ENCODE data around the gene CARNS1.

DNA sequence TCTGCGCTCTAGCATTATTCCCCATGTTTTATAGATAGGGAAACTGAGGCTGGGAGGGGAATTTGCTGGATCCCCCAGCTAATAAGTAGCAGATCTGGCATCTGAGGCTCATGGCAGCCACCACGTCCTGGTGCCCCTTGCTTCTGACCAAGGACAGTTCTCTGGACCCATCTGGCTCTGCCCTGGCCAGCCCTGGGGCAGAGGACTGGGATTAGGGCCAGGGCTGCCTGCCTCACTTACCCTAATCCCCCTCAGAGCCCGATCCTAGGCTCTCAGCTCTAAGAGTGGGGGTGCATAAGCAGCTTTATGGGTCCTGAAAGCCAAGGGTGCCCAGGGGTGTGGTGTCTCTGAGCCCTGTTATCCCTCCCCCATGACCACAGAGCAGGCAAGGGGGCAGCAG, 39.6 kb downstream of the CARNS1 start, which contains the start of gene CABP4:
- TF ChIP-seq, protein P1, sequence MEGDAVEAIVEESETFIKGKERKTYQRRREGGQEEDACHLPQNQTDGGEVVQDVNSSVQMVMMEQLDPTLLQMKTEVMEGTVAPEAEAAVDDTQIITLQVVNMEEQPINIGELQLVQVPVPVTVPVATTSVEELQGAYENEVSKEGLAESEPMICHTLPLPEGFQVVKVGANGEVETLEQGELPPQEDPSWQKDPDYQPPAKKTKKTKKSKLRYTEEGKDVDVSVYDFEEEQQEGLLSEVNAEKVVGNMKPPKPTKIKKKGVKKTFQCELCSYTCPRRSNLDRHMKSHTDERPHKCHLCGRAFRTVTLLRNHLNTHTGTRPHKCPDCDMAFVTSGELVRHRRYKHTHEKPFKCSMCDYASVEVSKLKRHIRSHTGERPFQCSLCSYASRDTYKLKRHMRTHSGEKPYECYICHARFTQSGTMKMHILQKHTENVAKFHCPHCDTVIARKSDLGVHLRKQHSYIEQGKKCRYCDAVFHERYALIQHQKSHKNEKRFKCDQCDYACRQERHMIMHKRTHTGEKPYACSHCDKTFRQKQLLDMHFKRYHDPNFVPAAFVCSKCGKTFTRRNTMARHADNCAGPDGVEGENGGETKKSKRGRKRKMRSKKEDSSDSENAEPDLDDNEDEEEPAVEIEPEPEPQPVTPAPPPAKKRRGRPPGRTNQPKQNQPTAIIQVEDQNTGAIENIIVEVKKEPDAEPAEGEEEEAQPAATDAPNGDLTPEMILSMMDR (conservative IDR thresholded peaks at IDR 0.05): no peak
- TF ChIP-seq ZFX (IDR thresholded peaks at IDR 0.05): no peak
